GM23248 (cell line): ENCODE data around the gene TAS1R3.

ENCODE experiments used
- EZH2 ChIP-seq: fragments of 200-600 bp; sonication (generic); IDR thresholded peaks from 2 replicates; pipeline ENCODE4 v1.6.1; 2018; ENCODE audit warnings: antibody characterized with exemption, mild to moderate bottlenecking; ENCODE audit not compliant: insufficient read depth, poor library complexity, severe bottlenecking
- EZH2phosphoT487 ChIP-seq: fragments of 200-600 bp; sonication (generic); IDR thresholded peaks from 2 replicates; pipeline ENCODE4 v1.6.1; 2018; ENCODE audit warnings: antibody characterized with exemption, moderate library complexity, mild to moderate bottlenecking, low read depth; ENCODE audit not compliant: insufficient read depth

- TF ChIP-seq EZH2 (no peak), EZH2phosphoT487 (no peak)
Observed at GRCh38 chr1:1326075-1326605, 4.9 kb upstream of the TAS1R3 start.
